ENCODE measurements around the gene CELA3A. TPM values are rescaled to one million over a fixed set of nuclear protein-coding genes. Genes with fewer than 3 reads are reported as not detected.
A peak's percentile ranks its signal among the peaks of the same experiment; 100 is the strongest.

CELA3A gene
- total and polyA plus RNA-seq, 10 of the 15 experiments (the other 5 are each of a cell fraction or from before 2014, with no cell fraction given), result 7.6 TPM; not detected in 9

DNA sequence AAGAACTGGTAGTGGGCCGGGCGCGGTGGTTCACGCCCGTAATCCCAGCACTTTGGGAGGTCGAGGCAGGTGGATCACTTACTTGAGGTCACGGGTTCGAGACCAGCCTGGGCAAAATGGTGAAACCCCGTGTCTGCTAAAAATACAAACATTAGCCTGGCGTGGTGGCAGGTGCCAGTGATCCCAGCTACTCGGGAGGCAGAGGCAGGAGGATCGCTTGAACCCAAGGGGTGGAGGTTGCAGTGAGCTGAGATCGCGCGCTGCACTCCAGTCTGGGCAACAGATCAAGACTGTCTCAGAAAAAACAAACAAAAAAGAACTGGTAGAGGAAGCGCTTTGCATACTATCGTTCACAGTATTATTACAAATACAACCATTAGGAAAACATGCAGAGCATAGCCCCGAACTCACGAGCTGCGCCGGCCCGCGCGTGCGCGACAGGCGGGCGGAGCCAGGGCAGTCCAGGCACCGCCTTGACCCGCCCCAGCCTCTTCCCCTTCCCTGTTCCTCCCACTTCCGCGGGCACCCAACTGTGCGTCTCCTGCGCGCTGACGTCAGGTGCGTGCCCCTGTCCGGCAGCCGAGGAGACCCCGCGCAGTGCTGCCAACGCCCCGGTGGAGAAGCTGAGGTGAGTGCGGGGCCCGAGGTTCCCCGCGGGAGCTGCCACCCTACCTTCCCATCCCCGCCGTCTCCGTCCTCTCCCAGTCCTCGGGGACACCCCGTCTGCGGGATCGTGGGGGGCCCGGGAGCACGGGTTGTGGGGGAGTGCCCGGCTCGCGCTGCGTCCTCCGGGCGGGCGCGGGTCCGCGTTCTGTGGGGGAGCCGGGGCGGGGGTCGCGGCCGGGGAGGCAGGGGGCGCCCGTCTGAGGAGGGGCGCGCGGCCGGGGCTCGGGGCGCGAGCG is 50.9 kb downstream of the CELA3A start, which contains the start of gene CDC42 (continued):
- no peak for TF ChIP-seq SKIL (IDR thresholded peaks at IDR 0.05; ENCODE audit: low read depth, poor library complexity, severe bottlenecking)
- no peak for TF ChIP-seq ZNF274 (IDR thresholded peaks at IDR 0.05; ENCODE audit: insufficient read depth, insufficient read length)
- peak; percentile 31; the same call in 1 of the 2 replicates for TF ChIP-seq NKRF (conservative IDR thresholded peaks at IDR 0.05)
- TF ChIP-seq SREBF1 (IDR thresholded peaks at IDR 0.05; ENCODE audit: low read length), result no peak
- no peak for TF ChIP-seq ZNF384 (IDR thresholded peaks at IDR 0.05; ENCODE audit: borderline replicate concordance, low read depth, low read length)
- no peak for TF ChIP-seq GABPA (IDR thresholded peaks at IDR 0.05; ENCODE audit: low read depth)
- TF ChIP-seq HCFC1 (IDR thresholded peaks at IDR 0.05; ENCODE audit: low read length), result peak; percentile 28; the same call in 1 of the 2 replicates
- TF ChIP-seq, protein P1, sequence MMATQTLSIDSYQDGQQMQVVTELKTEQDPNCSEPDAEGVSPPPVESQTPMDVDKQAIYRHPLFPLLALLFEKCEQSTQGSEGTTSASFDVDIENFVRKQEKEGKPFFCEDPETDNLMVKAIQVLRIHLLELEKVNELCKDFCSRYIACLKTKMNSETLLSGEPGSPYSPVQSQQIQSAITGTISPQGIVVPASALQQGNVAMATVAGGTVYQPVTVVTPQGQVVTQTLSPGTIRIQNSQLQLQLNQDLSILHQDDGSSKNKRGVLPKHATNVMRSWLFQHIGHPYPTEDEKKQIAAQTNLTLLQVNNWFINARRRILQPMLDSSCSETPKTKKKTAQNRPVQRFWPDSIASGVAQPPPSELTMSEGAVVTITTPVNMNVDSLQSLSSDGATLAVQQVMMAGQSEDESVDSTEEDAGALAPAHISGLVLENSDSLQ (IDR thresholded peaks at IDR 0.05), result peak; percentile 82
- peak; percentile 83 for TF ChIP-seq MLLT1 (IDR thresholded peaks at IDR 0.05)
- peak in 1 of 2 experiments; percentile 36; a peak in 1 of 4 replicates for TF ChIP-seq IKZF2 (IDR thresholded peaks at IDR 0.05)
- no peak for TF ChIP-seq USF1 (IDR thresholded peaks at IDR 0.05; ENCODE audit: borderline replicate concordance, extremely low read length, insufficient read depth, low read depth, low read length)
- TF ChIP-seq, protein P2, sequence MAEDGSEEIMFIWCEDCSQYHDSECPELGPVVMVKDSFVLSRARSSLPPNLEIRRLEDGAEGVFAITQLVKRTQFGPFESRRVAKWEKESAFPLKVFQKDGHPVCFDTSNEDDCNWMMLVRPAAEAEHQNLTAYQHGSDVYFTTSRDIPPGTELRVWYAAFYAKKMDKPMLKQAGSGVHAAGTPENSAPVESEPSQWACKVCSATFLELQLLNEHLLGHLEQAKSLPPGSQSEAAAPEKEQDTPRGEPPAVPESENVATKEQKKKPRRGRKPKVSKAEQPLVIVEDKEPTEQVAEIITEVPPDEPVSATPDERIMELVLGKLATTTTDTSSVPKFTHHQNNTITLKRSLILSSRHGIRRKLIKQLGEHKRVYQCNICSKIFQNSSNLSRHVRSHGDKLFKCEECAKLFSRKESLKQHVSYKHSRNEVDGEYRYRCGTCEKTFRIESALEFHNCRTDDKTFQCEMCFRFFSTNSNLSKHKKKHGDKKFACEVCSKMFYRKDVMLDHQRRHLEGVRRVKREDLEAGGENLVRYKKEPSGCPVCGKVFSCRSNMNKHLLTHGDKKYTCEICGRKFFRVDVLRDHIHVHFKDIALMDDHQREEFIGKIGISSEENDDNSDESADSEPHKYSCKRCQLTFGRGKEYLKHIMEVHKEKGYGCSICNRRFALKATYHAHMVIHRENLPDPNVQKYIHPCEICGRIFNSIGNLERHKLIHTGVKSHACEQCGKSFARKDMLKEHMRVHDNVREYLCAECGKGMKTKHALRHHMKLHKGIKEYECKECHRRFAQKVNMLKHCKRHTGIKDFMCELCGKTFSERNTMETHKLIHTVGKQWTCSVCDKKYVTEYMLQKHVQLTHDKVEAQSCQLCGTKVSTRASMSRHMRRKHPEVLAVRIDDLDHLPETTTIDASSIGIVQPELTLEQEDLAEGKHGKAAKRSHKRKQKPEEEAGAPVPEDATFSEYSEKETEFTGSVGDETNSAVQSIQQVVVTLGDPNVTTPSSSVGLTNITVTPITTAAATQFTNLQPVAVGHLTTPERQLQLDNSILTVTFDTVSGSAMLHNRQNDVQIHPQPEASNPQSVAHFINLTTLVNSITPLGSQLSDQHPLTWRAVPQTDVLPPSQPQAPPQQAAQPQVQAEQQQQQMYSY (CRISPR knock-in tag; IDR thresholded peaks at IDR 0.05), result no peak
- 0 out of 2 replicates have a peak, but pooled peaks have one; percentile 15 for TF ChIP-seq RELB (IDR thresholded peaks at IDR 0.05; ENCODE audit: low read depth)
- peak; percentile 86 for TF ChIP-seq YY1 (IDR thresholded peaks at IDR 0.05; ENCODE audit: low read depth, low read length)

Data from GM12878 (cell line).